ENCODE results near the gene DIDO1. TPM values are rescaled to one million over a fixed set of nuclear protein-coding genes. Genes with fewer than 3 reads are reported as not detected.

The DIDO1 gene
- total and polyA plus RNA-seq, 2 of the 13 experiments (the other 11 are each of a cell fraction or from before 2014, with no cell fraction given), result 75.0 to 75.1 TPM

DNA sequence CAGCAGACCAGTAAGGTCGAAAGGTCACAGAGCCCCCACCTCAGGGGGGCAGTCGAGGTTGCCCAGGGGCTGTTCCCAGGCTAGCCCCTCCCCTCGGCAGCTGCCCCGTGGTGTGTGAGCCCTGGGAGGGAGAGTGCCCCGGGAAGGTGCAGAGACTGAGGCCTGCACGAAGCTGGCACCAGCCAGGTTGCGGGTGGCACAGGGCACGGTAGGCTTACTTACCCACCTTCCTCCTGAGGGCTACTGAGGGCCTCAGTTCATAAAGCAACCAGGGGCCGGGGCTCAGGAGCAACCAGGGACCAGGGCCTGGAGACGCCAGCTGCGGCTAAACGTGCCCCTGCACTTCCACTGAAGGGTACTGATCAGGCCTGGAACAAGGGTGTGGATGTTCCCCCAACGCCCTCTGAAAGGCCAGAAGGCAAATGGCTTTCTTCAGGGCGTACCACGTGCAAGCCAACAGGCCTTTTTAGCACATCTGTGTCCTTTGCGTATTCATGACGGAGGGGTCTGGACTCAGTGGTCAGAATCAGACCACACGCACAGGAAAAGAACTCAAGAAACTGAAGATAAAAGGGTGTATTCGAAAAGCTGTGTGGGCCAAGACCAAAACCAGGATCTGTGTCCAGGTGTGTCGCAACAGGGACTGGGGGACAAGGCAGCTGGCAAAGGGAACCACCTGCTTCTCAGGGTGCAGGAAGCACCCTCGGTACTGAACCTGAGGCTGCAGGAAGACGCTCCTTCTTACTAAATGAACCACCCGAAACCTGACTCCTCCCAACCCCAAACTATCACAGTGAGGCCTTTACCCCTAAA lies 40.2 kb downstream of the DIDO1 start (continued):
- TF ChIP-seq, protein P1, sequence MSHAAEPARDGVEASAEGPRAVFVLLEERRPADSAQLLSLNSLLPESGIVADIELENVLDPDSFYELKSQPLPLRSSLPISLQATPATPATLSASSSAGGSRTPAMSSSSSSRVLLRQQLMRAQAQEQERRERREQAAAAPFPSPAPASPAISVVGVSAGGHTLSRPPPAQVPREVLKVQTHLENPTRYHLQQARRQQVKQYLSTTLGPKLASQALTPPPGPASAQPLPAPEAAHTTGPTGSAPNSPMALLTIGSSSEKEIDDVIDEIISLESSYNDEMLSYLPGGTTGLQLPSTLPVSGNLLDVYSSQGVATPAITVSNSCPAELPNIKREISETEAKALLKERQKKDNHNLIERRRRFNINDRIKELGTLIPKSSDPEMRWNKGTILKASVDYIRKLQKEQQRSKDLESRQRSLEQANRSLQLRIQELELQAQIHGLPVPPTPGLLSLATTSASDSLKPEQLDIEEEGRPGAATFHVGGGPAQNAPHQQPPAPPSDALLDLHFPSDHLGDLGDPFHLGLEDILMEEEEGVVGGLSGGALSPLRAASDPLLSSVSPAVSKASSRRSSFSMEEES (CRISPR knock-in tag; IDR thresholded peaks at IDR 0.05), result no peak
- TF ChIP-seq, protein P2, sequence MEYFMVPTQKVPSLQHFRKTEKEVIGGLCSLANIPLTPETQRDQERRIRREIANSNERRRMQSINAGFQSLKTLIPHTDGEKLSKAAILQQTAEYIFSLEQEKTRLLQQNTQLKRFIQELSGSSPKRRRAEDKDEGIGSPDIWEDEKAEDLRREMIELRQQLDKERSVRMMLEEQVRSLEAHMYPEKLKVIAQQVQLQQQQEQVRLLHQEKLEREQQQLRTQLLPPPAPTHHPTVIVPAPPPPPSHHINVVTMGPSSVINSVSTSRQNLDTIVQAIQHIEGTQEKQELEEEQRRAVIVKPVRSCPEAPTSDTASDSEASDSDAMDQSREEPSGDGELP (IDR thresholded peaks at IDR 0.05; ENCODE audit: borderline replicate concordance, low read depth), result no peak
- TF ChIP-seq KDM5A (IDR thresholded peaks at IDR 0.05; ENCODE audit: borderline replicate concordance, low read length) (no peak), NFRKB (IDR thresholded peaks at IDR 0.05) (no peak), ZSCAN9 (CRISPR knock-in tag; IDR thresholded peaks at IDR 0.05; ENCODE audit: borderline replicate concordance) (no peak), ZNF354B (CRISPR knock-in tag; IDR thresholded peaks at IDR 0.05) (no peak), ONECUT2 (CRISPR knock-in tag; IDR thresholded peaks at IDR 0.05) (no peak), ZNF607 (CRISPR knock-in tag; IDR thresholded peaks at IDR 0.05; ENCODE audit: borderline replicate concordance) (no peak), MAFG (CRISPR knock-in tag; IDR thresholded peaks at IDR 0.05) (no peak), ZNF143 (CRISPR knock-in tag; IDR thresholded peaks at IDR 0.05) (no peak)
- TF ChIP-seq, protein P3, sequence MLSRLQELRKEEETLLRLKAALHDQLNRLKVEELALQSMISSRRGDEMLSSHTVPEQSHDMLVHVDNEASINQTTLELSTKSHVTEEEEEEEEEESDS (CRISPR knock-in tag; IDR thresholded peaks at IDR 0.05; ENCODE audit: borderline replicate concordance), result no peak
- TF ChIP-seq, protein P4, sequence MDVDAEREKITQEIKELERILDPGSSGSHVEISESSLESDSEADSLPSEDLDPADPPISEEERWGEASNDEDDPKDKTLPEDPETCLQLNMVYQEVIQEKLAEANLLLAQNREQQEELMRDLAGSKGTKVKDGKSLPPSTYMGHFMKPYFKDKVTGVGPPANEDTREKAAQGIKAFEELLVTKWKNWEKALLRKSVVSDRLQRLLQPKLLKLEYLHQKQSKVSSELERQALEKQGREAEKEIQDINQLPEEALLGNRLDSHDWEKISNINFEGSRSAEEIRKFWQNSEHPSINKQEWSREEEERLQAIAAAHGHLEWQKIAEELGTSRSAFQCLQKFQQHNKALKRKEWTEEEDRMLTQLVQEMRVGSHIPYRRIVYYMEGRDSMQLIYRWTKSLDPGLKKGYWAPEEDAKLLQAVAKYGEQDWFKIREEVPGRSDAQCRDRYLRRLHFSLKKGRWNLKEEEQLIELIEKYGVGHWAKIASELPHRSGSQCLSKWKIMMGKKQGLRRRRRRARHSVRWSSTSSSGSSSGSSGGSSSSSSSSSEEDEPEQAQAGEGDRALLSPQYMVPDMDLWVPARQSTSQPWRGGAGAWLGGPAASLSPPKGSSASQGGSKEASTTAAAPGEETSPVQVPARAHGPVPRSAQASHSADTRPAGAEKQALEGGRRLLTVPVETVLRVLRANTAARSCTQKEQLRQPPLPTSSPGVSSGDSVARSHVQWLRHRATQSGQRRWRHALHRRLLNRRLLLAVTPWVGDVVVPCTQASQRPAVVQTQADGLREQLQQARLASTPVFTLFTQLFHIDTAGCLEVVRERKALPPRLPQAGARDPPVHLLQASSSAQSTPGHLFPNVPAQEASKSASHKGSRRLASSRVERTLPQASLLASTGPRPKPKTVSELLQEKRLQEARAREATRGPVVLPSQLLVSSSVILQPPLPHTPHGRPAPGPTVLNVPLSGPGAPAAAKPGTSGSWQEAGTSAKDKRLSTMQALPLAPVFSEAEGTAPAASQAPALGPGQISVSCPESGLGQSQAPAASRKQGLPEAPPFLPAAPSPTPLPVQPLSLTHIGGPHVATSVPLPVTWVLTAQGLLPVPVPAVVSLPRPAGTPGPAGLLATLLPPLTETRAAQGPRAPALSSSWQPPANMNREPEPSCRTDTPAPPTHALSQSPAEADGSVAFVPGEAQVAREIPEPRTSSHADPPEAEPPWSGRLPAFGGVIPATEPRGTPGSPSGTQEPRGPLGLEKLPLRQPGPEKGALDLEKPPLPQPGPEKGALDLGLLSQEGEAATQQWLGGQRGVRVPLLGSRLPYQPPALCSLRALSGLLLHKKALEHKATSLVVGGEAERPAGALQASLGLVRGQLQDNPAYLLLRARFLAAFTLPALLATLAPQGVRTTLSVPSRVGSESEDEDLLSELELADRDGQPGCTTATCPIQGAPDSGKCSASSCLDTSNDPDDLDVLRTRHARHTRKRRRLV (CRISPR knock-in tag; IDR thresholded peaks at IDR 0.05), result no peak
- TF ChIP-seq, protein P5, sequence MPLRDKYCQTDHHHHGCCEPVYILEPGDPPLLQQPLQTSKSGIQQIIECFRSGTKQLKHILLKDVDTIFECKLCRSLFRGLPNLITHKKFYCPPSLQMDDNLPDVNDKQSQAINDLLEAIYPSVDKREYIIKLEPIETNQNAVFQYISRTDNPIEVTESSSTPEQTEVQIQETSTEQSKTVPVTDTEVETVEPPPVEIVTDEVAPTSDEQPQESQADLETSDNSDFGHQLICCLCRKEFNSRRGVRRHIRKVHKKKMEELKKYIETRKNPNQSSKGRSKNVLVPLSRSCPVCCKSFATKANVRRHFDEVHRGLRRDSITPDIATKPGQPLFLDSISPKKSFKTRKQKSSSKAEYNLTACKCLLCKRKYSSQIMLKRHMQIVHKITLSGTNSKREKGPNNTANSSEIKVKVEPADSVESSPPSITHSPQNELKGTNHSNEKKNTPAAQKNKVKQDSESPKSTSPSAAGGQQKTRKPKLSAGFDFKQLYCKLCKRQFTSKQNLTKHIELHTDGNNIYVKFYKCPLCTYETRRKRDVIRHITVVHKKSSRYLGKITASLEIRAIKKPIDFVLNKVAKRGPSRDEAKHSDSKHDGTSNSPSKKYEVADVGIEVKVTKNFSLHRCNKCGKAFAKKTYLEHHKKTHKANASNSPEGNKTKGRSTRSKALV (CRISPR knock-in tag; IDR thresholded peaks at IDR 0.05), result no peak

Measured in HepG2 (cell line).